HepG2 (cell line): ENCODE data around the gene RAB1B. TPM values are rescaled to one million over a fixed set of nuclear protein-coding genes. Genes with fewer than 3 reads are reported as not detected.

Experiments
- ASH2L ChIP-seq: fragments of 300-600, 200-600 bp; sonication (generic); IDR thresholded peaks from 2 replicates; pipeline ENCODE4 v1.7.0; 2017; ENCODE audit warnings: low read depth, mild to moderate bottlenecking, moderate library complexity, mixed read lengths, low read length; ENCODE audit not compliant: insufficient read length
- CBX5 ChIP-seq: sonication (generic); formaldehyde crosslinking; IDR thresholded peaks from 2 replicates; pipeline ENCODE4 v1.4.0; 2020; ENCODE audit warnings: missing genetic modification reagents, borderline replicate concordance
- EP300 ChIP-seq, 3 experiments: sonication (generic) in 1 of 3; formaldehyde crosslinking in 1 of 3; IDR thresholded peaks; 2 replicates each; pipeline versions ENCODE4 v1.5.1 to v1.6.1; 2011 to 2020; ENCODE audit warnings: low read depth in 2 of 3, low read length in 2 of 3, borderline replicate concordance in 1 of 3, improper control_type of control experiment in 1 of 3, mild to moderate bottlenecking in 1 of 3, missing genetic modification reagents in 1 of 3, moderate library complexity in 1 of 3
- ETV5 ChIP-seq: IDR thresholded peaks from 2 replicates; pipeline ENCODE4 v1.6.1; 2018; ENCODE audit warnings: missing biosample characterization, missing genetic modification reagents, inconsistent platforms, borderline replicate concordance
- MXD1 ChIP-seq: sonication (generic); formaldehyde crosslinking; IDR thresholded peaks from 2 replicates; pipeline ENCODE4 v1.4.0; 2020; ENCODE audit warnings: mild to moderate bottlenecking, missing genetic modification reagents
- MXD4 ChIP-seq: IDR thresholded peaks from 2 replicates; pipeline ENCODE4 v1.6.1; 2016; ENCODE audit warnings: mild to moderate bottlenecking, missing biosample characterization, missing genetic modification reagents
- PRMT3 ChIP-seq: sonication (generic); formaldehyde crosslinking; IDR thresholded peaks from 2 replicates; pipeline ENCODE4 v1.8.1; 2022; ENCODE audit warnings: low read depth, mild to moderate bottlenecking, moderate library complexity, missing genetic modification reagents, borderline replicate concordance
- RFXAP ChIP-seq: sonication (generic); formaldehyde crosslinking; IDR thresholded peaks from 2 replicates; pipeline ENCODE4 v1.4.0; 2020; ENCODE audit warnings: missing genetic modification reagents, borderline replicate concordance
- SALL1 ChIP-seq: sonication (generic); formaldehyde crosslinking; IDR thresholded peaks from 2 replicates; pipeline ENCODE4 v1.8.0; 2022; ENCODE audit warnings: mild to moderate bottlenecking, missing genetic modification reagents
- SP2 ChIP-seq: sonication (generic); formaldehyde crosslinking; IDR thresholded peaks from 2 replicates; pipeline ENCODE4 v1.5.1; 2020; ENCODE audit warnings: mild to moderate bottlenecking, missing genetic modification reagents
- ZFP37 ChIP-seq: sonication (generic); formaldehyde crosslinking; IDR thresholded peaks from 2 replicates; pipeline ENCODE4 v1.4.0; 2020; ENCODE audit warnings: missing genetic modification reagents, borderline replicate concordance
- ZNF18 ChIP-seq: sonication (generic); formaldehyde crosslinking; IDR thresholded peaks from 2 replicates; pipeline ENCODE4 v1.8.0; 2022; ENCODE audit warnings: mild to moderate bottlenecking, missing genetic modification reagents; ENCODE audit not compliant: insufficient replicate concordance
- ZNF282 ChIP-seq: fragments of 450-650 bp; IDR thresholded peaks from 2 replicates; pipeline ENCODE4 v1.6.1; 2018; ENCODE audit not compliant: partially characterized antibody
- ZNF441 ChIP-seq: sonication (generic); formaldehyde crosslinking; IDR thresholded peaks from 2 replicates; pipeline ENCODE4 v1.7.0; 2021; ENCODE audit warnings: missing genetic modification reagents, borderline replicate concordance
- ZNF510 ChIP-seq: sonication (generic); formaldehyde crosslinking; IDR thresholded peaks from 2 replicates; pipeline ENCODE4 v1.4.0; 2020; ENCODE audit warnings: low read depth, mild to moderate bottlenecking, missing genetic modification reagents
- ZNF720 ChIP-seq: sonication (generic); formaldehyde crosslinking; IDR thresholded peaks from 2 replicates; pipeline ENCODE4 v1.4.0; 2020; ENCODE audit warnings: missing genetic modification reagents
- polyA plus RNA-seq, 8 experiments: library from polyadenylated mRNA; depleted of rRNA in 3 of 8; stranded (reverse) in 7 of 8; unstranded in 1 of 8; fragments of >200 nt; fragmentation: Illumina TruSeq in 4 of 8; extraction: Trizol in 4 of 8; gene quantifications; 2 replicates each; pipeline versions ENCODE4 v1.2.1 to v1.2.3, GENCODE V29; 2011 to 2016; ENCODE audit warnings: low read depth in 4 of 8, missing spikeins in 1 of 8, mixed read lengths in 1 of 8; ENCODE audit not compliant: insufficient read depth in 1 of 8
- total RNA-seq, 5 experiments: library from RNA; depleted of rRNA; stranded (reverse); fragments of >200 nt; fragmentation: Illumina TruSeq; extraction: Trizol; gene quantifications; 2 replicates each; pipeline ENCODE4 v1.2.3, GENCODE V29; 2016; ENCODE audit warnings: low read depth in 1 of 5
- TF ChIP-seq, protein P1 (sequence below), 2 experiments: sonication (generic) in 1 of 2; formaldehyde crosslinking in 1 of 2; IDR thresholded peaks; 2 replicates each; pipeline versions ENCODE4 v1.6.1 to v1.9.0; 2014 to 2022; ENCODE audit warnings: antibody characterized with exemption in 1 of 2, borderline replicate concordance in 1 of 2, inconsistent platforms in 1 of 2, low read depth in 1 of 2, missing genetic modification reagents in 1 of 2
- TF ChIP-seq, protein P2 (sequence below): sonication (generic); formaldehyde crosslinking; IDR thresholded peaks from 2 replicates; pipeline ENCODE4 v1.8.1; 2023; ENCODE audit warnings: mild to moderate bottlenecking, inconsistent platforms, moderate library complexity, missing genetic modification reagents, borderline replicate concordance

RAB1B gene
- total and polyA plus RNA-seq, 2 of the 13 experiments (the other 11 are each of a cell fraction or from before 2014, with no cell fraction given): 77.9 to 87.9 TPM

GRCh38 chr11:66313321-66314185 lies 45.1 kb downstream of the RAB1B start (continued):
- TF ChIP-seq ASH2L (peak; percentile 30), MXD4 (CRISPR knock-in tag) (0 out of 2 replicates have a peak, but pooled peaks have one; percentile 48), SALL1 (CRISPR knock-in tag) (no peak), ZFP37 (CRISPR knock-in tag) (no peak), RFXAP (CRISPR knock-in tag) (no peak), ZNF282 (no peak), ZNF18 (CRISPR knock-in tag) (peak; percentile 98), ZNF720 (CRISPR knock-in tag) (no peak), CBX5 (CRISPR knock-in tag) (no peak), SP2 (CRISPR knock-in tag) (no peak), ZNF441 (CRISPR knock-in tag) (no peak), ZNF510 (CRISPR knock-in tag) (no peak), EP300 (IDR thresholded peaks at IDR 0.05; ENCODE audit: low read depth in 2 of 2, low read length in 2 of 2) (no peak), EP300 (CRISPR knock-in tag; IDR thresholded peaks at IDR 0.05; ENCODE audit: borderline replicate concordance) (no peak), MXD1 (CRISPR knock-in tag) (peak; percentile 36; the same call in 1 of the 2 replicates), ETV5 (CRISPR knock-in tag) (no peak; the same call in 1 of the 2 replicates), PRMT3 (CRISPR knock-in tag) (no peak)
- TF ChIP-seq, protein P1, sequence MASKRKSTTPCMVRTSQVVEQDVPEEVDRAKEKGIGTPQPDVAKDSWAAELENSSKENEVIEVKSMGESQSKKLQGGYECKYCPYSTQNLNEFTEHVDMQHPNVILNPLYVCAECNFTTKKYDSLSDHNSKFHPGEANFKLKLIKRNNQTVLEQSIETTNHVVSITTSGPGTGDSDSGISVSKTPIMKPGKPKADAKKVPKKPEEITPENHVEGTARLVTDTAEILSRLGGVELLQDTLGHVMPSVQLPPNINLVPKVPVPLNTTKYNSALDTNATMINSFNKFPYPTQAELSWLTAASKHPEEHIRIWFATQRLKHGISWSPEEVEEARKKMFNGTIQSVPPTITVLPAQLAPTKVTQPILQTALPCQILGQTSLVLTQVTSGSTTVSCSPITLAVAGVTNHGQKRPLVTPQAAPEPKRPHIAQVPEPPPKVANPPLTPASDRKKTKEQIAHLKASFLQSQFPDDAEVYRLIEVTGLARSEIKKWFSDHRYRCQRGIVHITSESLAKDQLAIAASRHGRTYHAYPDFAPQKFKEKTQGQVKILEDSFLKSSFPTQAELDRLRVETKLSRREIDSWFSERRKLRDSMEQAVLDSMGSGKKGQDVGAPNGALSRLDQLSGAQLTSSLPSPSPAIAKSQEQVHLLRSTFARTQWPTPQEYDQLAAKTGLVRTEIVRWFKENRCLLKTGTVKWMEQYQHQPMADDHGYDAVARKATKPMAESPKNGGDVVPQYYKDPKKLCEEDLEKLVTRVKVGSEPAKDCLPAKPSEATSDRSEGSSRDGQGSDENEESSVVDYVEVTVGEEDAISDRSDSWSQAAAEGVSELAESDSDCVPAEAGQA (IDR thresholded peaks at IDR 0.05; ENCODE audit: low read depth): no peak
- TF ChIP-seq, protein P1 (CRISPR knock-in tag; IDR thresholded peaks at IDR 0.05; ENCODE audit: borderline replicate concordance): no peak
- TF ChIP-seq, protein P2, sequence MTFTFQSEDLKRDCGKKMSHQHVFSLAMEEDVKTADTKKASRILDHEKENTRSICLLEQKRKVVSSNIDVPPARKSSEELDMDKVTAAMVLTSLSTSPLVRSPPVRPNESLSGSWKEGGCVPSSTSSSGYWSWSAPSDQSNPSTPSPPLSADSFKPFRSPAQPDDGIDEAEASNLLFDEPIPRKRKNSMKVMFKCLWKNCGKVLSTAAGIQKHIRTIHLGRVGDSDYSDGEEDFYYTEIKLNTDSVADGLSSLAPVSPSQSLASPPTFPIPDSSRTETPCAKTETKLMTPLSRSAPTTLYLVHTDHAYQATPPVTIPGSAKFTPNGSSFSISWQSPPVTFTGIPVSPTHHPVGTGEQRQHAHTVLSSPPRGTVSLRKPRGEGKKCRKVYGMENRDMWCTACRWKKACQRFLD (CRISPR knock-in tag): no peak
